CD4-positive, alpha-beta T cell (primary cell): ENCODE data around the gene GRIN2A. TPM values are rescaled to one million over a fixed set of nuclear protein-coding genes. Genes with fewer than 3 reads are reported as not detected.

Source experiments
- ATAC-seq: fragments of 200-7000 bp; cut with Tn5 transposase; one replicate; pipeline ENCODE4 v1.10.0; 2022; ENCODE audit warnings: mild to moderate bottlenecking; ENCODE audit not compliant: poor library complexity
- CTCF ChIA-PET: fragments of 350-600 bp; sonication (Branson Sonifier 250); formaldehyde crosslinking; loops from one replicate; lab custom pipeline; 2021; ENCODE audit warnings: antibody characterized with exemption, inconsistent platforms; lab: Charles Lee
- POLR2A ChIA-PET: fragments of 350-600 bp; sonication (Branson Sonifier 250); formaldehyde crosslinking; loops from one replicate; lab custom pipeline; 2021; ENCODE audit warnings: antibody characterized with exemption, inconsistent platforms; lab: Charles Lee
- DNase-seq, 14 experiments: peaks; one replicate each; pipeline ENCODE4 v3.0.0-alpha.2; 2013 to 2020; ENCODE audit warnings: mixed read lengths in 2 of 14
- H3K27ac ChIP-seq, 2 donors: one replicate each; pipeline versions ENCODE4 v1.5.1 to v1.7.0; 2013; ENCODE audit warnings: low read length in 2 of 2, low read depth in 1 of 2, mild to moderate bottlenecking in 1 of 2
- H3K27me3 ChIP-seq, 2 experiments: 1 replicate in 1 of 2; 2 replicates in 1 of 2; pipeline versions ENCODE4 v1.6.1 to v1.7.0; 2013; ENCODE audit warnings: low read length in 2 of 2, control low read depth in 1 of 2, mild to moderate bottlenecking in 1 of 2, moderate library complexity in 1 of 2; ENCODE audit not compliant: insufficient read depth in 2 of 2, control insufficient read depth in 1 of 2
- H3K36me3 ChIP-seq: one replicate; pipeline ENCODE4 v1.6.1; 2013; ENCODE audit warnings: low read length, control low read depth; ENCODE audit not compliant: insufficient read depth
- H3K4me1 ChIP-seq: one replicate; pipeline ENCODE4 v1.6.1; 2013; ENCODE audit warnings: low read length, control low read depth; ENCODE audit not compliant: insufficient read depth
- H3K4me3 ChIP-seq: one replicate; pipeline ENCODE4 v1.5.1; 2013; ENCODE audit warnings: mild to moderate bottlenecking, low read length, moderate library complexity
- H3K9me3 ChIP-seq, 2 experiments: 1 replicate in 1 of 2; 2 replicates in 1 of 2; pipeline versions ENCODE4 v1.6.1 to v1.7.0; 2013; ENCODE audit warnings: low read length in 2 of 2, mild to moderate bottlenecking in 2 of 2, control low read depth in 1 of 2, moderate library complexity in 1 of 2; ENCODE audit not compliant: control insufficient read depth in 1 of 2, insufficient read depth in 1 of 2
- H3K27ac Mint-ChIP-seq: one replicate; pipeline ENCODE4 v1.8.0; 2020; ENCODE audit warnings: mixed read lengths
- H3K27me3 Mint-ChIP-seq: one replicate; pipeline ENCODE4 v1.8.0; 2021; ENCODE audit warnings: mixed read lengths
- H3K36me3 Mint-ChIP-seq: one replicate; pipeline ENCODE4 v1.8.0; 2021; ENCODE audit warnings: low read depth, mixed read lengths
- H3K4me1 Mint-ChIP-seq: one replicate; pipeline ENCODE4 v1.8.0; 2021; ENCODE audit warnings: low read depth, mixed read lengths
- H3K4me3 Mint-ChIP-seq: one replicate; pipeline ENCODE4 v1.8.0; 2020; ENCODE audit warnings: mild to moderate bottlenecking, mixed read lengths
- H3K9me3 Mint-ChIP-seq: one replicate; pipeline ENCODE4 v1.8.0; 2020; ENCODE audit warnings: mixed read lengths
- CTCF ChIP-seq: fragments of 200-600 bp; IDR thresholded peaks from one replicate; pipeline ENCODE4 v1.8.0; 2022; ENCODE audit warnings: antibody characterized with exemption, mild to moderate bottlenecking
- intact Hi-C, 2 experiments: fragments of 100-400 bp; cut with DNase I in 1 of 2; cut with micrococcal nuclease in 1 of 2; formaldehyde crosslinking; loops; one replicate each; pipeline versions ENCODE4 v1.15.1 to v1.9.0; 2023 to 2025; cut with DNase I, micrococcal nuclease
- total RNA-seq, 174 experiments: library from RNA in 2 of 174; stranded (reverse) in 2 of 174; gene quantifications; one replicate each; pipeline ENCODE4 v1.2.3 and lab custom pipeline; 2021 to 2026

GRIN2A gene
- total RNA-seq, 2 experiments from 2014 or later: not detected

GRCh38 chr16:9763505-9763904 lies 418.7 kb downstream of the GRIN2A start:
- no peaks in the 10 kb centered on the region for H3K27me3 Mint-ChIP-seq
- ATAC-seq: no peak

GRCh38 chr16:9761870-9762269 lies 420.4 kb downstream of the GRIN2A start:
- Histone ChIP-seq H3K4me1 (no peaks in the 10 kb centered on the region), H3K27ac (no peak overlapping the region), H3K36me3 (no peaks in the 10 kb centered on the region), H3K4me3 (no peak overlapping the region), H3K9me3 (peaks cover 0 to 6% of the 10 kb centered on the region in 2 experiments), H3K27me3 (no peaks in the 10 kb centered on the region)
- ChIA-PET POLR2A (no interaction called here), CTCF (no interaction called here)
- Mint-ChIP-seq H3K4me3 (no peak overlapping the region), H3K36me3 (no peaks in the 10 kb centered on the region), H3K4me1 (no peaks in the 10 kb centered on the region), H3K27ac (no peak overlapping the region), H3K27me3 (no peaks in the 10 kb centered on the region), H3K9me3 (peaks cover 3% of the 10 kb centered on the region)
- TF ChIP-seq CTCF: no peak
- intact Hi-C loops: no loop called here
- DNase-seq (no peak), ATAC-seq (no peak)

More at GRCh38 chr16:9763505-9763904, 418.7 kb downstream of the GRIN2A start:
- no peak for DNase-seq
- Histone ChIP-seq H3K9me3 (peaks cover 0 to 10% of the 10 kb centered on the region in 2 experiments), H3K4me1 (no peaks in the 10 kb centered on the region), H3K4me3 (no peak overlapping the region), H3K27ac (no peak overlapping the region), H3K27me3 (no peaks in the 10 kb centered on the region), H3K36me3 (no peaks in the 10 kb centered on the region)
- Mint-ChIP-seq H3K9me3 (peaks cover 5% of the 10 kb centered on the region), H3K27ac (no peak overlapping the region), H3K4me1 (no peaks in the 10 kb centered on the region), H3K4me3 (no peak overlapping the region), H3K36me3 (no peaks in the 10 kb centered on the region)
- no peak for TF ChIP-seq CTCF
- CTCF ChIA-PET: no interaction called here
- POLR2A ChIA-PET: no interaction called here
- intact Hi-C loops: no loop called here

- ChIA-PET CTCF (no interaction called here), POLR2A (no interaction called here)
- DNase-seq (no peak), ATAC-seq (no peak)
- Histone ChIP-seq H3K27ac (no peak overlapping the region), H3K4me3 (no peak overlapping the region), H3K4me1 (no peaks in the 10 kb centered on the region), H3K27me3 (no peaks in the 10 kb centered on the region), H3K36me3 (no peaks in the 10 kb centered on the region), H3K9me3 (no peaks in the 10 kb centered on the region)
- Mint-ChIP-seq H3K27ac (no peak overlapping the region), H3K4me1 (no peaks in the 10 kb centered on the region), H3K4me3 (no peak overlapping the region), H3K9me3 (peaks cover 4% of the 10 kb centered on the region), H3K27me3 (no peaks in the 10 kb centered on the region), H3K36me3 (no peaks in the 10 kb centered on the region)
- intact Hi-C loops: no loop called here
- no peak for TF ChIP-seq CTCF
Measured at GRCh38 chr16:9757687-9758086, 424.5 kb downstream of the GRIN2A start.
